ENCODE data around the gene ABLIM2. TPM values are rescaled to one million over a fixed set of nuclear protein-coding genes. Genes with fewer than 3 reads are reported as not detected.

ABLIM2 gene
- polyA plus RNA-seq, 1 donor from 2014 or later: 14.9 TPM

DNA sequence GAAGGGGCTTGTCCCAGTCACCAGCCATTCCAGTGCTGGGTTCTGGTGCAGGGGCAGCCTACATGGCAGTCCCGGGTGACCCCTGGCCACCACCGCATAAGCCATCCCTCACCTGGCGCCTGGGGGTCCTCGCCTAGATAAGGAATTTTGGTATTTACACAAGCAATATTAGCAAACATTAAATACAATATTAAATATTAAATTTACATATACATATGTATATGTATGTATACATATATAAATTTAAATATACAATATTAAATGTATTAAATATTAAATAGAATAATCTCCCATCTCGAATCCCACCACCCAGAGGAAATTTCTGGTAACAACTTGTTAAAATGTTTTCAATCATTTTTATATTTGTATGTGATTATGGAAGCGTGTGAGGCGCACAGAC, 114.4 kb downstream of the ABLIM2 start:
- H3F3A ChIP-seq (ENCODE audit: insufficient read depth, low read length, poor library complexity, severe bottlenecking): no peaks in the 10 kb centered on the region
- TF ChIP-seq SMC3 (conservative IDR thresholded peaks at IDR 0.05; ENCODE audit: poor library complexity) (no peak), TAF1 (IDR thresholded peaks at IDR 0.05; ENCODE audit: low read depth) (no peak), EZH2 (IDR thresholded peaks at IDR 0.05; ENCODE audit: borderline replicate concordance, insufficient read depth, low read length, poor library complexity, severe bottlenecking) (no peak), POLR2AphosphoS5 (IDR thresholded peaks at IDR 0.05) (no peak), EP300 (conservative IDR thresholded peaks at IDR 0.05; ENCODE audit: poor library complexity, severe bottlenecking) (no peak), RAD21 (conservative IDR thresholded peaks at IDR 0.05) (no peak), REST (IDR thresholded peaks at IDR 0.05; ENCODE audit: borderline replicate concordance) (no peak), MXI1 (conservative IDR thresholded peaks at IDR 0.05; ENCODE audit: poor library complexity, severe bottlenecking) (no peak)
- TF ChIP-seq, protein P1, sequence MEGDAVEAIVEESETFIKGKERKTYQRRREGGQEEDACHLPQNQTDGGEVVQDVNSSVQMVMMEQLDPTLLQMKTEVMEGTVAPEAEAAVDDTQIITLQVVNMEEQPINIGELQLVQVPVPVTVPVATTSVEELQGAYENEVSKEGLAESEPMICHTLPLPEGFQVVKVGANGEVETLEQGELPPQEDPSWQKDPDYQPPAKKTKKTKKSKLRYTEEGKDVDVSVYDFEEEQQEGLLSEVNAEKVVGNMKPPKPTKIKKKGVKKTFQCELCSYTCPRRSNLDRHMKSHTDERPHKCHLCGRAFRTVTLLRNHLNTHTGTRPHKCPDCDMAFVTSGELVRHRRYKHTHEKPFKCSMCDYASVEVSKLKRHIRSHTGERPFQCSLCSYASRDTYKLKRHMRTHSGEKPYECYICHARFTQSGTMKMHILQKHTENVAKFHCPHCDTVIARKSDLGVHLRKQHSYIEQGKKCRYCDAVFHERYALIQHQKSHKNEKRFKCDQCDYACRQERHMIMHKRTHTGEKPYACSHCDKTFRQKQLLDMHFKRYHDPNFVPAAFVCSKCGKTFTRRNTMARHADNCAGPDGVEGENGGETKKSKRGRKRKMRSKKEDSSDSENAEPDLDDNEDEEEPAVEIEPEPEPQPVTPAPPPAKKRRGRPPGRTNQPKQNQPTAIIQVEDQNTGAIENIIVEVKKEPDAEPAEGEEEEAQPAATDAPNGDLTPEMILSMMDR (IDR thresholded peaks at IDR 0.05; ENCODE audit: poor library complexity, severe bottlenecking): no peak
- H3K79me2 ChIP-seq (replicated peaks; ENCODE audit: insufficient read depth, low read length): no peaks in the 10 kb centered on the region
- H3K9ac ChIP-seq (ENCODE audit: low read length): no peak overlapping the region
- no peaks in the 10 kb centered on the region for H3K36me3 ChIP-seq (ENCODE audit: insufficient read depth, low read length)
- no peaks in the 10 kb centered on the region for H3K27me3 ChIP-seq (ENCODE audit: insufficient read depth, low read depth, low read length)
- no peak overlapping the region for H3K4me2 ChIP-seq (ENCODE audit: low read length)
- H2AFZ ChIP-seq (ENCODE audit: low read depth, low read length): no peak overlapping the region
- no peak overlapping the region for H3K27ac ChIP-seq (ENCODE audit: low read length)
- no peaks in the 10 kb centered on the region for H3K9me2 ChIP-seq (ENCODE audit: insufficient read depth, low read length)
- no peaks in the 10 kb centered on the region for H3K9me3 ChIP-seq (ENCODE audit: low read length)
- H3K4me3 ChIP-seq (ENCODE audit: low read length): no peak overlapping the region
- no peaks in the 10 kb centered on the region for H4K20me1 ChIP-seq (ENCODE audit: insufficient read depth)

DNA sequence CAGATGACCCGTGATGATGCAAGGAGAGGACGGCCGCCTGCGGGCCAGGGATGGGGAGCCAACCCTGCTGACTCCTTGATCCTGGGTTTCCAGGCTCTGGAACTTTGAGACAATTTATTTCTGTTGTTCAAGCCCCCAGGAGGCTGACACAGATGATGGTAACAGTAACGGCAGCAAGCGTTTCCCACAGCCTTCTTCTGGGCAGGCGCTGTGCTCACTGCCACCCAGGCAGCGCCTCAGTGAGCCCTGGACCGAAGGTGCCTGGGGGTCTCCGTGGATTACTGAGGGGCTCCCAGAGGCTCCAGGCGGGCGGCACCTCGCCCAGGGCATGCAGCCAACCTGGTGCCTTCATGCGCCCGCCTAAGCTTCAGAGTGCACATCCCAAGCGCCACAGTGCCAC, 115.0 kb downstream of the ABLIM2 start:
- no peak overlapping the region for H3K9ac ChIP-seq (ENCODE audit: low read length)
- no peak for TF ChIP-seq RAD21 (conservative IDR thresholded peaks at IDR 0.05)
- TF ChIP-seq MXI1 (conservative IDR thresholded peaks at IDR 0.05; ENCODE audit: poor library complexity, severe bottlenecking): no peak
- no peak for TF ChIP-seq SMC3 (conservative IDR thresholded peaks at IDR 0.05; ENCODE audit: poor library complexity)
- TF ChIP-seq POLR2AphosphoS5 (IDR thresholded peaks at IDR 0.05): no peak
- TF ChIP-seq EP300 (conservative IDR thresholded peaks at IDR 0.05; ENCODE audit: poor library complexity, severe bottlenecking): no peak
- no peak for TF ChIP-seq EZH2 (IDR thresholded peaks at IDR 0.05; ENCODE audit: borderline replicate concordance, insufficient read depth, low read length, poor library complexity, severe bottlenecking)
- TF ChIP-seq, protein P1 (IDR thresholded peaks at IDR 0.05; ENCODE audit: poor library complexity, severe bottlenecking): no peak
- no peak for TF ChIP-seq TAF1 (IDR thresholded peaks at IDR 0.05; ENCODE audit: low read depth)
- TF ChIP-seq REST (IDR thresholded peaks at IDR 0.05; ENCODE audit: borderline replicate concordance): no peak
- no peak overlapping the region for H3K27ac ChIP-seq (ENCODE audit: low read length)

More for the DNA sequence above, 115.0 kb downstream of the ABLIM2 start:
- Histone ChIP-seq H3K9me2 (ENCODE audit: insufficient read depth, low read length) (no peaks in the 10 kb centered on the region), H2AFZ (ENCODE audit: low read depth, low read length) (no peak overlapping the region), H4K20me1 (ENCODE audit: insufficient read depth) (no peaks in the 10 kb centered on the region), H3K4me2 (ENCODE audit: low read length) (no peak overlapping the region), H3K79me2 (replicated peaks; ENCODE audit: insufficient read depth, low read length) (no peaks in the 10 kb centered on the region), H3K9me3 (ENCODE audit: low read length) (no peaks in the 10 kb centered on the region), H3K4me3 (ENCODE audit: low read length) (no peak overlapping the region), H3K36me3 (ENCODE audit: insufficient read depth, low read length) (no peaks in the 10 kb centered on the region), H3K27me3 (ENCODE audit: insufficient read depth, low read depth, low read length) (no peaks in the 10 kb centered on the region), H3F3A (ENCODE audit: insufficient read depth, low read length, poor library complexity, severe bottlenecking) (no peaks in the 10 kb centered on the region)

Measured in neural cell (in vitro differentiated cells).